Epidermal melanocyte (primary cell): ENCODE measurements around the gene RASL12.
A peak's percentile ranks its signal among the peaks of the same experiment; 100 is the strongest.
"Not testable (repeated sequence)": the region's sequence is repeated elsewhere in the genome, so short reads cannot be mapped to it uniquely, and the experiment has no call there.

ENCODE experiments used
- DNase-seq: peaks from one replicate; pipeline ENCODE4 v3.0.0; 2011; ENCODE audit warnings: low spot score; ENCODE audit not compliant: insufficient read length

RASL12 gene

GRCh38 chr15:65075607-65076395 lies 8.0 kb upstream of the RASL12 start:
- not testable (repeated sequence) for DNase-seq

DNA sequence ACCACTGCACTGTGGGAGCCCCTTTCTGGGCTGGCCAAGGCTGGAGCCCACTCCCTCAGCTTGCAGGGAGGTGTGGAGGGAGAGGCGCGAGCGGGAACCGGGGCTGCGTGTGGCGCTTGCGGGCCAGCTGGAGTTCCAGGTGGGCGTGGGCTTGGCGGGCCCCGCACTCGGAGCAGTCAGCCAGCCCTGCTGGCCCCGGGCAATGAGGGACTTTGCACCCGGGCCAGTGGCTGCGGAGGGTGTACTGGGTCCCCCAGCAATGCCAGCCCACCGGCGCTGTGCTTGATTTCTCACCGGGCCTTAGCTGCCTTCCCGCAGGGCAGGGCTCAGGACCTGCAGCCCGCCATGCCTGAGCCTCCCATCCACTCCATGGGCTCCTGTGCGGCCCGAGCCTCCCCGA lies 7.2 kb upstream of the RASL12 start:
- DNase-seq: not testable (repeated sequence)

DNA sequence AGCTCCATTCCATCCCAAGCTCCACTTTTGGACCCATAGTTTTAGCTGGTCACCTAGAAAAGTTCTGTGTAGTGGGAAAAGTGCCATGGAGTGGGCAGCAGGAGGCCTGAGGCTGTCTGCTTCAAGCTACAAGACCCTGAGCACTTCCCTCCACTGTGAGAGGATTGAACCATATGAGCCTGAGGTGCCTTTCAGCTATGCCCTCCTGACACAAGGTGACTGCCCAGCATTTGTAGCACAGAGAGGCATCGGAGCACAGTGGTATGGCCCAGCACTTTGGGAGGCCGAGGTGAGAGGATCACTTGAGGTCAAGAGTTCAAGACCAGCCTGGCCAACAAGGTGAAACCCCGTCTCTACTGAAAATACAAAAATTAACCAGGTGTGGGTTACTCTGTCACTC lies 4.8 kb upstream of the RASL12 start:
- DNase-seq: no peak

DNA sequence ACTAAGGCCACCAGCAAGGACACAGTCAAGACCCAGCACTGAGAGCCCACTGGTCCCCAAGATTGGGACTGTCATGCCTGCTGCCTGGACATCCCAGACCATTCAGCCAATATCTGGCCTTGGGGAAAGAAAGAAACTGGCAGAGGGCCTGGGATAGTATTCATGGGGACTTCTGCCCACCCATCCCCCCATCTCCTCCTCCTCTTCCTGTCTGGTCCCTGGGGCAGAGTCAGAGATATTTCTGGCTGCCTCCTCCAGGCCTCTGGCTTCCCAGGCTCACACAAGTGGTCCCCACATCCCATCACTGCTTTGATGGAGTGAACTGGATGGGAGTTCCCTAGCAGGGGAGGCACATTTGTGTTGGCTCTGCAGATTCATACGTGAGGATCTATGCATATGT lies 4.2 kb upstream of the RASL12 start:
- DNase-seq: no peak

DNA sequence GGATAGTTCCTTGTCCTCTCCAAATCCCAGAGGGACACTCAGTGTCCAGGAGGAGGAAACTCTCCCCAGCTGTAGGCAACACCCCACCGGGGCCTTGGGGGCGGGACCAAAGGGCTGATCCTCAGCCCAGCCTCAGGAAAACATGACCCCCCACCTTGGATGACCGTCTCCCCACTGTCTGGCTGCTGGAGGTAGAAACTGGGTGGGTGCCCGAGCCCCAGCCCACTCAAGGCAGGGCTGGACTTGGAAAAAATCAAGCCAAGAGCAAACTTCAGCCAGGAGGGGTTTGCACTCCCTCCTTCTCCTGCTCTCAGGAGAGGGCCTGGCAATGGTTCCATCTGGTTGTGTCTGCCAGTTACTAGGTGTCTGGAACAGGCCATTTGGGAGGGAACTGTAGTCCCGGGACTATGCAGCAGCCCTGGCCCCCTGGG lies 3.6 kb upstream of the RASL12 start:
- DNase-seq: no peak

GRCh38 chr15:65069779-65070546 lies 2.2 kb upstream of the RASL12 start:
- DNase-seq: no peak

DNA sequence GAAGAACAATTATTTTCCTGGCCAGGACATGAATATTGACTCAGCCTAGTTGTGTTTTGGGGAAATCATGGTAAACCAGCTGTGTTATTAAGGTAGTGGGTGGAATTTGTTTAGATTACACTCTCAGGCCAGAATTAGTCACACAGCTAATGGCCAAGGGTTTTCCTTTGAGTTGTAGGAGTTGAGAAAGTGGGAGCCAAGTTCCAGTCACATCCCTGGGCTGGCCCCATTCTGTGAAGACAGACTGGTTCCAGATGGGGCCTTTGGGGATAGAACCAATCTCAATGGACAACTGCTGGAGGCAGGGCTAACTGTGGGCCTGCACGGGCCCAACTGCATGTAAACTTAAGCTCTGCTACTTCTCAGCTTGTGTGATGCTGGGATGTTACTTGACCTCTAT lies 1.4 kb upstream of the RASL12 start:
- DNase-seq: peak; percentile 49

DNA sequence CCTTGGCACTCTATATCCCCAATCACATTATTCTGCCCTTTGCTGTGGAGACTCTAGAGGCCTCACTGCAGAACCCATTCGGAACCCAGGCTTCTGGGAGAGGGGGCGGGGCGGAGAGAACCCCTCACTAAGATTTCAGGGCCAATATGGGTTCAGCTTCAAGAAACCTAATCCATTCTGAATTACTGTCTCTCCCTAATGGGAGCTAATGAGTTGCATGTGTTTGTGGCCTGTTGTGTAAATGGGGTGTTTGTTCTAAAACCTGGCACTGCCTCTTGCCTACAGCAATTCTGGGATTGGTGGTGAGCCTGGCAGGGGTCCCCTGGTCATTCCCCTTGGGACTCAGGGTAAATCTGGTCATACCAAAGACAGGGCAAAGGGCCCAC lies 605 bp upstream of the RASL12 start:
- DNase-seq: no peak

DNA sequence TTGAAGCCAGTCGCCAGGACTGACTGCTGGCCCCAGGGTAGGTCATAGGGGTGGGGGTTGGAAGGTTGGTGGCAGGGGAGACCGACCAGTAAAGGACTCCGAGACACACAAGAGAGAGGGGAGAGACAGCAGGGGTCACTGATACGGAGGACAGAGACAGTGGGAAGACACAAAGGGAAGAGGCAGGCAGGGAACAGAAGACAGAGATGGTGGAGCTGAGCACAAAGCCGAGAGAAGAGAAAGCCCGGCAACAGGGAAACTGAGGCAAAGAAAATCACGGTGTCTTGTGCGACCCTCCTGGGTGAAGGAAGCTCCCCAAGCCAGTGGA lies 510 bp downstream of the RASL12 start:
- DNase-seq: no peak

GRCh38 chr15:65066635-65067316 lies 1.0 kb downstream of the RASL12 start:
- DNase-seq: no peak

GRCh38 chr15:65066001-65066634 lies 1.7 kb downstream of the RASL12 start:
- no peak for DNase-seq

DNA sequence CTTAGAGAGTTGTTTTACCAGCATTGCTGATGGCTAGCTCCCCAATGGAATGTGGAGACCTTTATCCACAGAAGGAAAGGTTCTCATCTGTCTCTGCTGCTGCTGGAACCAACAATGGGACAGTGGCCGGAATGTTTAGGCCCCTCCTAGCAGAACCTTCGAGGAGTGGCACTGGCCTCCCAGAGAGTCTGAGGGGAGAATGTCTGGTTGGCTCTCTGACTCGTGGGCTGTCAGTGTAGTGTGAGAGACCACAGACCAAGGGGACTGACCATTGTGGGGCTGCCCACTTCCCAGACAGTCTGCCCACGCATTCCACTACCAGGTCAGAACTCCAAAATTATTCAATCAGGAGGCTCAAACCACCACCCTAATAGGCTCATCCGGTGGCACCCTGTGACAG lies 5.1 kb downstream of the RASL12 start:
- no peak for DNase-seq

GRCh38 chr15:65062061-65062460 lies 5.7 kb downstream of the RASL12 start:
- no peak for DNase-seq

GRCh38 chr15:65060641-65061397 lies 7.0 kb downstream of the RASL12 start:
- no peak for DNase-seq

- DNase-seq: no peak
Observed at GRCh38 chr15:65059931-65060596, 7.7 kb downstream of the RASL12 start.

DNA sequence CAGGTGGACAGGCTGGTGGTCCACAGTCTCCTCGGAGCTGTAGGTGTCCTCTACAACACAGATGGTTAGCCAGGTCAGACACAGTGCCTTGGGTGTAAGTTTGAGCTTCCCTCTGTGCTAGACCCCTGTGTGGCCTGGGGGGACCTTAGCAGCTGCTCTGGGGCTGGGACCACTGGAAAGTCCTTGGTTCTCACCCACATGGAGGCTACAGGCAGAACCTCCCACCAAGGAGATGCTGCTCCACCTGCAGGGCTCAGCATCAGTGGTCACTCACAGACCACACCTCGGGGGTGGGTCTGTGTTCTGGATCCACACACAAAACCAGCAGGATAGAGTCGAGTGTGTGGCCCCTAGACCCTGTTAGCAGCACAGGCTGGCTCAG lies 8.4 kb downstream of the RASL12 start:
- no peak for DNase-seq

DNA sequence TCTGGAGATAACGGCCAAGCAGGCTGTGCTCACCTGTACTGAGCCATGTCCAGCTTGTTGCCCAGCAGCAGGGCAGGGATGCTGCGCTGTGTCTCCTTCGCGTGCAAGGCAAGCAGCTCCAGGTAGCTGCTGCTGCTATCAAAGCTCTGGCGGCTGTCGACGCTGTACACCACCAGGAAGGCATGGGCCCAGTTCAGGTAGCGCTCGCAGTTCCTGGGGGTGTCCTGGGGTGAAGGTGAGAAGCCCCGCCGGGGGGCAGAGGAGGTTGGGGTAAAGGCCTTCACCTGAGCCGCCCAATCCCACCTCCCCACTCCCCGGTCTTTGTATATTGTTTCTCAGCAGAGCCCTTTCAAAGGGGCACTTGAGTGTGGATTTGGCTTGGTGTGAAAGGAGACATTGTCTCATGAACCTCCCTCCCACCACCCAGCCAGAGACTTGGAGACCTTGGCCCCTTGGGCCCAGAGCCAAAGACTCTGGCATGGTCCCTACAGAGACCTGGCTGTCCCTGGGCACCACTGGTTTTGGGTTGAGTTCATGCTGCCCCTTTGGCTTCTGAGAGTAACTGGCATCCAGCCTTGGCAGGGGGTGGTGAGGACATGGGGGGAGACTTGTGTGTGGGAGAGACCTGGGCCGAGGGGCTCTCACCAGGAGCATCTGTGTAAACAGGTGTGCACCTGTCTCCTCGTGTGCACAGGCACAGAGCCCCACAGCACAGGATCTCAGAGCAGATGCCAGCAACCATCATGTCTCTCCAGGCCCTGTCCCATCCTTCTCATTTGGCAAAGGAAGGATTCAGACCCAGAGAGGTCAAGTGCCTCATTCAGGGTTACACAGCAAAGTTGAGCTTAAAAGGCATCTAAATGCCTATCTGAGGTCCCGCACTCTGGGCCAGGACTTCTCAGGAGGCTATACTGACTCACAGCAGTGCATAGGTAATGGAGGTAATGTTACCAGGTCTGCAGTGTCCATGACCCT lies 9.1 kb downstream of the RASL12 start:
- no peak for DNase-seq

DNA sequence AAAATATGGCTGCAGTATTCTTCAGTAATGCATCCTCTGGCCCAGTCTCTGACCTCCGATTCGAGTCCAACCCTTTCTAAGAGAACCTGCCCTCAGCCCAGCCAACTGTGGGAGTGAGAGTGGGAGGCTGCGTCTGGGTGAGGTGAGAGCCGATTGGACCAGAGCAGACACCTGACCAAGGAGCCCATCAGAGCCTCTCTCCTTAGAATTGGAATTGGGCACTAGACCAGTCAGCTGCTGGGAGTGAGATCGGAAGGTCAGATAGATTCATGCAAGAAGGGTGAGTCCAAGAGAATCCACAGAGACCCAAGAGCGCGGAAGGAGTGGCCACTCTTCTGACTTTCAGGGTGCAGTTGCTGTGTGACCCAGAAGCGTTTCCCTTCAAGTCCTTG lies 10.2 kb downstream of the RASL12 start:
- no peak for DNase-seq

DNA sequence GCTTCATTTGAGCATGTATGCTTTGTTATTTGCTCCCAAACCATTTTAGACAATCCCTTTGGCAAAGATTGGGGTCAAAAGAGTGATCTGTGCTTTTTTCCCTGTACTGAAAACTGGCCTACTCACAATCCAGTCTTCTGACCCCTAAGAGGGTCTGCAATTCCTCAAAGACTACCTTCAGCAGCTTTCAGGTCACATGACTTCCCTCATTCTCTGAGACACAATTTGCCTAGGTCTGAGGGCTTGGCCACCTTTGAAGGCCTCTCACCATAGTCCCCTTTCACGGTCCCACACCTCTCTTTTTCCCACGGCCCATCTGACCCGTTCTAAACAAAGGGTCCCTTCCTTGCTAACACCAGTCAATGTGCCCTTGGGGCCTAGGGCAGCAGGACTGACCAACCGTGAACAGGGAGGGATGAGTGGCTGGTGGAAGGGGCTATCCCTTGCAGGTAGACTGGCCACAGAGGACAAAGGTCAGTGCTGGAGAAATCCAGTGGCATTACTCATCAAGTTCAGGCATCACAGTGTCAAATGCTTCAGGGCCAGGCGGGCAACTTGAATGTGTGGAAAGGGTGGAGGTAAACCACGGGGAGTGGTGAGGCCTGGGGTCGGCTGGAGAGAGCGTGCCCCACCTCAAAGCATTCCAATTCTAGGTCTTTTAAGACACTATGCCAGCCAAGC lies 10.8 kb downstream of the RASL12 start:
- no peak for DNase-seq
